GM20431 (cell line): ENCODE measurements around the gene EPN1.

Source experiments
- in situ Hi-C: fragments of 300-500 bp; cut with MseI, MboI; formaldehyde crosslinking; loops from one replicate; pipeline ENCODE4 v1.15.0; 2020; ENCODE audit warnings: low sequenced_read_pairs; ENCODE audit not compliant: unreplicated experiment

The EPN1 gene

DNA sequence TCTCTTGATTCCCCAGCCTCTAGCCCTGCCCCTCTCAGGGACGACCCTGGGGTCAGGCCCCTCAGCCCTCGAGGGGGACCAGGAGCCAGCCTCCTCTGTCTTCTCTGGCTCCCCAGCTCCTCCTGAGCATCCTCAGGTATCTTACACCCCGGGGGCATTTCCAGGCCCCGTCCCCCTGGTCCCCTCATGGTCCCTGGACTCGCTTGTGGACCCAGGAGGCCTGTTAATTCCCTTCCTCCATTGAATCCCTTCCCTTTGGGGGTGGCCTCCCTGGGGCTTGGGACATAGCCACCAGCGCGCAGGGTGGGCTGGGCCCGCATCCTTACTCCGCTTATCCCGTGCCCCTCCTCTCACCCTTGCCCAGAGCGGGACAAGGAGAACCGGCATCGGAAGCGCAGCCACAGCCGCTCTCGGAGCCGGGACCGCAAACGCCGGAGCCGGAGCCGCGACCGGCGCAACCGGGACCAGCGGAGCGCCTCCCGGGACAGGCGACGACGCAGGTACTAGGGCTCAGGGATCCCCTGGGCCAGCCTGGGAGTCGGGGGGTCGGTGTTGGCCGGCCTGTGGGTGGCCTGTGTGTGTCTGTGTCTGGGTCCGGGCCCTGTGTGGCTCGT is 16.1 kb upstream of the EPN1 start:
- in situ Hi-C loops, result no loop called here

- in situ Hi-C loops, result no loop called here
Observed at GRCh38 chr19:55659822-55660221, 15.2 kb upstream of the EPN1 start.

- in situ Hi-C loops, result no loop called here
Observed at GRCh38 chr19:55660404-55660803, 14.6 kb upstream of the EPN1 start.

DNA sequence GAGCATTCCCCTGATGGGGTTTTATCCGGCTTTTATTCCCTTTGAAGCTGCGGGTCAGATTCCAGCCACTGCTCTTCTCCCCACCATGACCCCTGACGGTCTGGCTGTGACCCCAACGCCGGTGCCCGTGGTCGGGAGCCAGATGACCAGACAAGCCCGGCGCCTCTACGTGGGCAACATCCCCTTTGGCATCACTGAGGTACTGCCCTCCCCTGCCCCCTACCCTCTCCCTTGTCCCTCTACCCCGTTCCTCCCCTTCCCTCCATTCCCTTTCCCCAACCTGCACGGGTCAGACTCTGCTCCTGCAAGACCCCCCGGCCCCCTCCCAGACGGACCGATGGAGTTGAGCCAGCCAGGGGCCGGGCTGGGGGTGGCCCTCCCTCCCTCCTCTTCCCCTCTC is 14.0 kb upstream of the EPN1 start:
- in situ Hi-C loops, result no loop called here

- in situ Hi-C loops, result no loop called here
Observed at GRCh38 chr19:55661826-55662225, 13.2 kb upstream of the EPN1 start.

- in situ Hi-C loops, result no loop called here
Observed at GRCh38 chr19:55663846-55664536, 11.0 kb upstream of the EPN1 start.

- in situ Hi-C loops, result no loop called here
Observed at GRCh38 chr19:55666343-55667005, 8.6 kb upstream of the EPN1 start.

DNA sequence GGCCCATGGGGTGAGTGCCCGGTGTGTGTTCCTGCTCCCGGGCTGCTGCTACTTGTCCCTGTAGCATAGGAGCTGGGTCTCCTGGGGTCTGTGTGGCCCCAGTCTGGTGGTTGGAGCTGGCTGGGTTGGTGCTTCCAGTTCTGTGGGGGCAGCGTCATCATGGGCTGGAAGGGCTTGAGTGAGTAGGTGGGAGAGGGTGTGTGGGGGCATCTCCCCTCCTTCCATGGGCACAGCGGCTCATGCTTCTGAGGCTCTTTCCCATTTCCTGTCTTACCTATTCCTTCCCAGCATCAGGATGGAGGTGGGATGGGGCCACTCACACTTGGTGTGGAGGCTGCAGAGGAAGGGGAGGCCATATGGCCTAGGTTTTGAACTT is 8.0 kb upstream of the EPN1 start:
- in situ Hi-C loops, result no loop called here

DNA sequence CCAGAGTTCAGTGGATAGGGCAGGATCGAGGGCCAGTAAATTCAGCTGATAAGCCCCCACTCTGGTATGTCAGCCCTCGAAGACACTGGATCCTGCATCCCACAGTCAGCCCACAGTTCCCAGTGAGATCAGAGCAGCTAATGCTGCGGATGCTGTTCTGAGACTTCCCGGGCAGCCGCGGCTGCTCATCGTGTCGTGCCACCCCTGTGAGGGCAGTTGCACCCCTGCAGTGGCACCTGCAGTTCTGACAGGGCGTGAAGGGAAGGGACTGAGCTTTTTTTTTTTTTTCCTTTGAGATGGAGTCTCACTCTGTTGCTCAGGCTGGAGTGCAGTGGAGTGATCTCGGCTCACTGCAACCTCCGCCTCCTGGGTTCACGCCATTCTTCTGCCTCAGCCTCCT is 7.5 kb upstream of the EPN1 start:
- in situ Hi-C loops, result no loop called here

DNA sequence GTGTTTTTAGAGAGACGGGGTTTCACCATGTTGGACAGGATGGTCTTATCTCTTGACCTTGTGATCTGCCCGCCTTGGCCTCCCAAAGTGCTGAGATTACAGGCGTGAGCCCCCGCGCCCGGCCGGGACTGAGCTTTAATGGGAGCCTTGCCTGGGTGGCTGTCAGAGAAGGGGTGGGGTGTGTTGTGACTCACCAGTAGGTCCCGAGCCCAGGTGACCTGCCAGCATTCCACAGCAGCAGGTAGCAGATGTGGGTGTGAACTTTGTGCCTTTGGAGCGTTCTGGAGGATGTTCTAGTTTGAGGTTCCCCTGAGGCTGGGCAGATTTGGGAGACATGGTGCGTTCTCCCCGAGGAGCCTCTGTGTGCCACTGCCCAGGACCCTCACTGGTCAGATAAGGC is 7.1 kb upstream of the EPN1 start:
- in situ Hi-C loops, result no loop called here

- in situ Hi-C loops, result no loop called here
Observed at GRCh38 chr19:55668603-55669348, 6.2 kb upstream of the EPN1 start.

DNA sequence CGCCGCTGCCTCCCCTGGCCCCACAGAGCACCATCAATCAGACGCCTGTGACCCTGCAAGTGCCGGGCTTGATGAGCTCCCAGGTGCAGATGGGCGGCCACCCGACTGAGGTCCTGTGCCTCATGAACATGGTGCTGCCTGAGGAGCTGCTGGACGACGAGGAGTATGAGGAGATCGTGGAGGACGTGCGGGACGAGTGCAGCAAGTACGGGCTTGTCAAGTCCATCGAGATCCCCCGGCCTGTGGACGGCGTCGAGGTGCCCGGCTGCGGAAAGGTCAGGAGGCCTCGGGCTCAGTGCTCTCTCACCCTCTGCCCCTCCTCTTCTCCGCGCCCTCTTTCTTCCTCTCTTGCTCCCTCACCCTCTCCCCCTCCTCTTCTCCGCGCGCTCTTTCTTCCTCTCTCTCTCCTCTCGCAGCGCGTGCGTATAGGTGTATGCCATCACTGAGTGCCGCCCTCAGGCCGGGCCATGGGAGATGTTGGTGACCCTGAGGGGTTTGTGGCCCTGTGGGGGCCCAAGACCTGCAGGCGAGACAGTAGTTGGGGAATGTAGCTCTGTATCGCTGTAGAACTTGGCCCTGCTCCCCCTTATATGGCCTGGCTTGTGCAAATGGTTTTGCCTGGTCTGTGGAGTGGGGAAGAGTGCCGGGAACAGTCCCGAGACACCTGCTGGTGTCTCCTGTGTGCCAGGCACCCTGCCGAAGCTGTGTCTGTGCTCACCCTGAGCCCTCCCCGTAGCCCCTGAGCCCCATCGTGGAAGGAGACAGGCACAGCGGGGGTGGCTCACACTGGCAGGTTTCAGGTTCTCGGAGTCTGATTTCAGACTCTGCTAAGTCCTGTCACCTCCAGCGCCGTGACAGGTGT is 5.4 kb upstream of the EPN1 start:
- in situ Hi-C loops, result no loop called here

DNA sequence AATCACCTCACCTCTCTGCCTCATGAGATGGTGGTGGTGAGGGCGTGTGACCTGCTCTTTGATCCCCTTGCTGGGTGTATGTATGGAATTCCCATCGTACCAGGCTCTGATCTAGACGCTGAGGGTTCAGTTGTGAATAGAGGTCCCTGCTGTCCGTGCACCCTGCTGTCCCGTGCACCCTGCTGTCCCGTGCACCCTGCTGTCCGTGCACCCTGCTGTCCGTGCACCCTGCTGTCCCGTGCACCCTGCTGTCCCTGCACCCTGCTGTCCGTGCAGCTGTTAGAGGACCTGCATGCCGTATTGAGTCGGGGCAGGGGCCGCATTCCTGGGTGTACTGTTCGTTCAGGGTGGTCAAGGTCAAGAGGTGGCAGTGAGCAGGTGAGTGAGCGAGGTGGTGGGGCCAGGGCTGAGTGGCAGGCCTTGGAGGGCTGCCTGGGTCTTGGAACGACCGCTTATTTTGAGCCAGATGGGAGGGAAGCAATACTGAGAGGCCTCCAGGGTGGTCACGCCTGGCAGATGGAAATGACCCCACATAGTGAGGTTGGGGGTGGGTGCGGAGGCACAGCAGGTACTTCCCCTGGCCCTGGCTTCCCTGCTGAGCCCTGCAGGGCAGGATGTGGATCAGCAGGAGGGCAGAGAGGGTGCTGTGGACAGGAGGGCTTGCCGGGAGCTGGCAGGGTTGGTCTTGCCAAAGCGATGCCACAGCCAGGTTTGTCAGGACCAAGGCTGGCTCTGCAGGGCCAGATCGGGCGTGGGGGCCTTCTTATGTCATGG is 4.6 kb upstream of the EPN1 start:
- in situ Hi-C loops, result no loop called here

DNA sequence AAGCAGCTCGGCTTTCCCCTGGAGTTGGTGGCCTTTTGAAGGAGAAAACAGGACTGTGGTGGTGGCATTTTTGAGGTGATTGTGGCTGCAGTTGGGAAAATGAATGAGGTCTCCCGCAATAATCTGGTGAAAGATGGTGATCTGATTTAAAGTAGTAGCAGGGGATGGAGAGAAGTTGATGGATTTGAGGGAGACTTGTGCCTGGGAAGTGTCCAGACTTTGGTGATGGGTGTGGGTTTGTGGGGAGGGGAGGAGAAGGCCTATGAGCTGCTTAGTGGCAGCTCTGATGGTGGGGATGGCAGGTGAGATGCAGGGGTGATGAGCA is 4.0 kb upstream of the EPN1 start:
- in situ Hi-C loops, result no loop called here

- in situ Hi-C loops, result no loop called here
Observed at GRCh38 chr19:55672418-55672817, 2.6 kb upstream of the EPN1 start.

GRCh38 chr19:55673465-55673864 is 1.6 kb upstream of the EPN1 start:
- in situ Hi-C loops, result no loop called here

DNA sequence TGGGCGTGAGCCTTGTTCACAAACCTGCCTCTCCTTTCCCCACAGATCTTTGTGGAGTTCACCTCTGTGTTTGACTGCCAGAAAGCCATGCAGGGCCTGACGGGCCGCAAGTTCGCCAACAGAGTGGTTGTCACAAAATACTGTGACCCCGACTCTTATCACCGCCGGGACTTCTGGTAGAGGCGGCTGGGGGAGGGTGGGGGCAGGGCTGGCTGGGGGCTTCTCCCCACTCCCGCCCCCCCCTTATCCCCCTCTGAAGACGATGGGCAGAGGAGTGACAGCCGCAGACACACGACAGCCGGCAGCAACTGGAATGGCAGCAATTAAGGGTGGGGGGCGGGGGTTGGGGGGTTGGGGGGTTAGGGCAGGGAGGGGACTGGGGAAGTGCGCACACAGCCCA is 1.1 kb upstream of the EPN1 start:
- in situ Hi-C loops, result no loop called here

DNA sequence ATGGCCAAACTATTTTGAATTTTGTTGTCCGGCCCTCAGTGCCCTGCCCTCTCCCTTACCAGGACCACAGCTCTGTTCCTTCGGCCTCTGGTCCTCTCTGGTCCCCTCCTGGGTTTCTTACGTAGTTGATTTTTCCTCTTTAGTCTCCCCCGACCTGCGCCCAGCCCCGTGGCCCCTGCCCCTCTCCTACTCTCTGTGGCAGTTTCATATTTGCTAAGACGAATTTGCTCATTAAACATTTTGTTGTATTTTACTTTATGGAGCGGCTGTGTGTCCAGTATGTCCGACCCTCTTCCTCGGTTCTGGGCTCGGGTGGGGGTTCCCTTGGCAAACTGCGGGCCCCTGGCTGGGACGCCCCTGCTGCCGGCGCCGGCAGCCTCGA is 576 bp upstream of the EPN1 start:
- in situ Hi-C loops, result no loop called here

GRCh38 chr19:55675661-55676354 is 782 bp downstream of the EPN1 start:
- in situ Hi-C loops, result no loop called here
